Measurements from ENCODE around the gene RDH8. TPM values are rescaled to one million over a fixed set of nuclear protein-coding genes. Genes with fewer than 3 reads are reported as not detected.
A peak's percentile ranks its signal among the peaks of the same experiment; 100 is the strongest.

RDH8 gene
- total RNA-seq, 1 donor from 2014 or later, result not detected

DNA sequence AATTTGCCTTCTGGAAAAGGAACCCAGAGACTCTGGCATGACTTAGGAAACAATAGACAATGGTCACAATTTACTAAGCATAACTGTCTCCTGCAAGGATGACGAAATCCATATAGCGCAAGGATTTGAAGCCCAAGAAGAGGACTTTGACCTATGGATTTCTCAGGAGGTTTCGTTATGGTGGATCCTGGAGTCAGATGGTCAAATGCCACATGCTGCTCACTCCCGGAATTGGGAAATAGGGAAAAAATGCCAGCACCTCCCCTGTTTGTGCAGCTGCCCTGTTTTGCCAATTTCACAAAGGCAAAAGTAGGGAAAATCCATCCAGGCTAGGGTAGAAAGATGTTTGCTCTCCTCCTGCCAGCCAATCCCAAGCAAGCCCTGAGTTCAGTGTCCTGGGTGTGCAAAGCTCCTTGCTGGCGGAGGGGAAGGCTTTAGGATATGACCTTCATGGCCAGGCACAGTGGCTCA, 23.4 kb downstream of the RDH8 start:
- peak; percentile 28 for DNase-seq (ENCODE audit: low read depth)

DNA sequence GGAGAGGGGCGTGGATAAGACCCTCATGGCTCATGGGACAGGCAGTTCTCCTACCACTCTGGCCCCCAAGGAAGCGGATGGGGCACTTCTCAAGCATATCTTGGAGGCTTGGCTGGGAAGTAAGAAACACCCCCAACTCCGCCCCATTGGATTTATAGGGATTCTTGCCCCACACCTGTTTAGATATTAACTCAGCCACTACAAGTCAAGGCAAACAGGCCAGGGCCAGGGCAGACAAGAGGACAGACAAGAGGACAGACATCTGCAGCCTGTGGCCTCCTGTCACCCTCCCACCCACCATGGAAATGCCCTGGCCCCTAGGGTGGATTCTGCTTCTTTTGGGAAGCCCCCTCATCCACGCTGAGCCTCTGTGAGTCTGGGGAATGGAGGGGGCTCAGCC, 24.1 kb downstream of the RDH8 start:
- no peak for DNase-seq (ENCODE audit: low read depth)

DNA sequence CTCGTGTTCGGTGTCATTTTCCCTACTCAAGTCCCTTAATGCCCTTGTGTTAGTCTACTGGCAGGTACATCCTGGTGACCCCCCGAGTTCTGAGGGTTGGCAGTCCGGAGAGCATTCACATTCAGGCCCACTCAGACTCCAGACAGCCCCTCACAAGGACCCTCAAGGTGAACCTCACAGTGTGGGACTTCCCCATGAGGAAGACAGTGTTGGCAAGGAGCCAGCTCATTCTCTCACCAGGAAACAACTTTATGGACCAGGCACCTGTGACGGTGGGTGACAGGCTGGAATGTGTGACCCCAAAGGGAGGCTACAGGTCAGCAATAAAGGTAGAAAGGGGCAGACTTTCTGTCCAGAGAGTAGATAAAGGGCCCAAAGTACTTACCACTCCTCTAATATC, 24.5 kb downstream of the RDH8 start:
- no peak for DNase-seq (ENCODE audit: low read depth)

DNA sequence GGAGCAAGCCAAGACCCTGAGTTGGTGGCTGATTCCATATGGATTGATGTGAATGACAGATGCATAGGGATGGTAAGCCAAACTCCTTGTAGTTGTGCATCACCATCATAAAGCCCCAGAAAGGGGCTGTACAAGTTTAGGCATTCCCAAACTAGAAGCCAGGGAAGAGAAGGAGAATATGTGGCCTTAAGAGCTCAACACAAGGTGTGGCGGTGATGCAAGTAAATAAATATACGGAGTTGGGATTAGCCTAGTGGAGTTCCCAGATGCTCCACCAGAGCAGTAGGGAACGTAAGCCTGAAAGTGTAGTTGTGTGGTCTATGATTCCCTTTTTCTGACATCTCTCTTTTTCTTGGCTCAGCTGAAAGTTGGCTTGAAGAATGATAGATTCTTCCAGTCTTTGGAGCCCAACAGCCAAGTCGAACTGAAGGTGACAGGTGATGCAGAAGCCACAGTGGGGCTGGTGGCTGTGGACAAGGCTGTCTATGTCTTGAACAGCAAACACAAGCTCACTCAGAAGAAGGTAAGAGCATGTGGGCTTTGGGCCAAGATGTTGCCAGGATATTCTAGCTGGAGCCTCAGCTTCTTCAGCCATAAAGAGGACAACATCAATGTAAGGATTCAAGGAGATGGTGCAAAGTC, 30.1 kb downstream of the RDH8 start:
- peak; percentile 56 for DNase-seq (ENCODE audit: low read depth)

DNA sequence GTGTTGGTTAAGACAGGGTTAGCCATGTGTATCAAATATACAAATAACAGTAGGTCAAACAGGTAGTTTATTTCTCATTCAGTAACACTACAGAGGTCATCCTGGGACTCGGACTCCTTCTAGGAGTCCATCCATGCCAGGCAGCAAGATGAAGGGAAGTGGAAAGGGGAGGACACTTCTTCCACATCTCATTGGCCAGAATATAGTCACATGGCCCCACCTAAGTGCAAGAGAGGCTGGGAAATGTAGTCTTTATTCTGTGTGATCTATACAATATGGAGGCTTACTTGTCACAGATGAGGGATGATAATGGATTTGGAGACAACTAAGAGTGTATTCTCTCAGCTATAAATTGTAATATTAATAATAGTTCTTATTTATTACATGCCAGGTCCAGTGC, 31.1 kb downstream of the RDH8 start:
- DNase-seq (ENCODE audit: low read depth), result no peak

DNA sequence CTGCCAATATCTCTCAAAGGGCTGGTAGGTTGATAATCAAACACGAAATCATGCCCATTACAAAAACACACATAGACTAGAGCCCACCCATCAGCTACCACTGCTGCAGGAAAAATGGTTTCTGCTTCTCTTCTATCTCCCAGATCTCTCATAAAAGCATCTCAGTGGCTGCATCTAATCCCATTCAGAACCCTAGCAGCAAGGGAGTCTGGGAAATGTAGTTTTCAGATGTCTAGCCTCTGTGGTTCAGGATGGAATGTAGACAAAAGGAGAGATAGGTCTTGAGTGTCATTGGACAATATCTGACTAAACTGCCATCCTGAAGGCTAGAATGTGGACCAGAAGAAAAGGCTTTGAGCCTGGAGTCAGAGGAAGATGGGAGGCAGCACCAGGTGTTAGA, 32.1 kb downstream of the RDH8 start:
- no peak for DNase-seq (ENCODE audit: low read depth)

DNA sequence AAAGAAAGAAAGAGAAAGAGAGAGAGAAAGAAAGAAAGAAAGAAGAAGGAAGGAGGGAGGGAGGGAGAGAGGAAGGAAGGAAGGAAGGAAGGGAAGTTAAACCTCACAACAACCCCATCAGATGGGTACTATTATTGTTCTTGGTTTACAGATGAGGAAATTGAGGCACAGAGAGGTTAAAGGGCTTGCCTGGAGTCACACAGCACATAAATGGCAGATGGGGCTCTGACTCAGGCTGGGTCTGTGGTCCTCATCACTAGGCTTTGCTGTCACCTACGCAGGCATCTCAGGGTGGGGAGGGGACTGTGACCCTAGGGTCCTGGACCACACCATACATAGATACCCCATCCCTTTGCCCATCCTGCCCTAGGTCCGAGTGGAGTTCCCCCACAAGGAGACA, 36.3 kb downstream of the RDH8 start:
- no peak for DNase-seq (ENCODE audit: low read depth)

DNA sequence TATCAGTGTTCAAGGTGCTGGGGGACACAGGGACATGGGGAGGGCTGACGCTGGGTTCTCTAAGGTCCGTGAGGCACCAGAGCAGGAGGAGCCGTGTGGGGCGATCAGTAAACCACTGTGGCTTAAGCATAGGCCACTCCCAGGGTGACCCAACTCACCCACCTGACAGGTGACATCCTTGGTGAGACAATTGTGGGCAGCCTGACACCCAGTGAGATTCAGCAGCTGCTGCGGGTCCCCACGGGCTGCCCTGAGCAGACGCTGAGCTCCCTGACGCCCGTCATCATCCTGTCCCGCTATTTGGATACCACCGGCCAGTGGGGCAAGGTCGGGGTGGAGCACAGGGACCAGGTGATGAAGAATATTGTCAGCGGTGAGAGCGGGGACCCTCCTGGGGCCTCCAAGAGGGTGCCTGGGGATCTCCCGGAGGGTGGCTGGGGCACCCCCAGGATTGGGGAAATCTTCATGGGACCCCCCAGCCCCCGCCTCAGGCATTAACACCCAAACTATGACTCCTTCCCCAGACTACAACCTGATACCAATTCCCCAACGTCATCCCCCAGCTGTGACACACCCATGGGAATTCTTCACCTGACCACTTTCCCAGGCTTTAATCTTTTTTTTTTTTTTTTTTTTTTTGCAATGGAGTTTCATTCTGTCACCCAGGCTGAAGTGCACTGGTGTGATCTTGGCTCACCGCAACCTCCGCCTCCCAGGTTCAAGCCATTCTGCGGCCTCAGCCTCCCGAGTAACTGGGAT, 39.5 kb downstream of the RDH8 start:
- DNase-seq (ENCODE audit: low read depth), result no peak

DNA sequence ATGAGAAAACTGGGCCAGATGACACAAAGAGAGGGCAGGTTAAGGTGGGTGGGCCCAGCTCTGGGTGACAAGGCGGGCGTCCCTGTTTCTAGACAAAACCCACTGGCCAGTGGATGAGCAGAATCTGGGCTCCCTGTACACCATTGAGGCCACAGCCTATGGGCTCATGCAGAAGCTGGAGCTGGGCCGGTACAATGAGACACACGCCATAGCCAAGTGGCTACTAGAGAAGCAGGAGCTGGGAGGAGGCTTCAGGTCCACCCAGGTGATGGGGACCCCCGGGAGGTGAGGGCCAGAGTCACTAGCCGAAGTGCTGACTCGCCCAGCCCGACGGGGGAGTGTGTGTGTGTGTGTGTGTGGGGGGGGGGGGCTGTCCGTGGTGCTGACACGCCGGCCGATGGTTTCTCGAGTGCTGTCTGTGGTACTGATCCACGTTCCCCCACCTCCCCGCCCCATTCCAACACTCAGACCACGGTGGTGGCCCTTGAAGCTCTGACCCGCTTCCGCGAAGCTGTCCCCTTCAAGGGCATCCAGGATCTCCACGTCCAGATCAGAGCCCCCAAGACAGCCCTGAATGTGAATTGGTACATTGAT, 48.5 kb downstream of the RDH8 start:
- no peak for DNase-seq (ENCODE audit: low read depth)

DNA sequence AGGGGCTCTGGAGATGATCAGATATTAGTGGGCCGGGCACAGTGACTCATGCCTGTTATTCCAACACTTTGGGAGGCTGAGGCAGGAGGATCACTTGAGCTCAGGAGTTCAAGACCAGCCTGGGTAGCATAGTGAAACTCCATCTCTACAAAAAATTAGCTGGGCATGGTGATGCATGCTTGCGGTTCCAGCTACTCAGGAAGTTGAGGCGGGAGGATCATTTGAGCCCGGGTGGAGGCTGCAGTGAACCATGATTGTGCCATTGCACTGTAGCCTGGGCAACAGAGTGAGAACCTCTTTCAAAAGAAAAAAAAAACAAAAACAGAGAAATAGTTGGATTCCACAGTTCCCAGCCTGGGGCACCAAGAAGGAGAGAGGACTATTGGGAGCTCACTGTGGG, 54.9 kb downstream of the RDH8 start:
- DNase-seq (ENCODE audit: low read depth), result no peak

DNA sequence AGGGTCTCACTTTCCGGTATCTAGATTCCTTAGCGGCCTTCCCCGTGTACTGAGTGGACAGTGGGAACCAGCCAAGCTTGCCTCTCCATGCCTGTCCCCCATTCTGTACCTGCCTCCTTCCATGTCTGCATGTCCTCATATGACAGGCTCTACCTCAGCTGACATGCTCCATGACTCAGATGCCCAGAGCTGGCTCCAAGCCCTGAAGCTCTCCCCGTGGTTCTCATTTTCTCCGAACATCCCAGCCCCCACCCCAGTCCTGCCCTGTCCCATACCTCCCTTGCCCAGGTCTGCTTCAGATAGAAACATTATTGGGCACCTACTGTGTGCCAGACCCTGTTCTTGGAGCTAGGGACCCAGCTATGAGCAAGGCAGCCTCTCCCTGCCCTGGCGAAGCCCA, 55.8 kb downstream of the RDH8 start:
- peak; percentile 35 for DNase-seq (ENCODE audit: low read depth)

DNA sequence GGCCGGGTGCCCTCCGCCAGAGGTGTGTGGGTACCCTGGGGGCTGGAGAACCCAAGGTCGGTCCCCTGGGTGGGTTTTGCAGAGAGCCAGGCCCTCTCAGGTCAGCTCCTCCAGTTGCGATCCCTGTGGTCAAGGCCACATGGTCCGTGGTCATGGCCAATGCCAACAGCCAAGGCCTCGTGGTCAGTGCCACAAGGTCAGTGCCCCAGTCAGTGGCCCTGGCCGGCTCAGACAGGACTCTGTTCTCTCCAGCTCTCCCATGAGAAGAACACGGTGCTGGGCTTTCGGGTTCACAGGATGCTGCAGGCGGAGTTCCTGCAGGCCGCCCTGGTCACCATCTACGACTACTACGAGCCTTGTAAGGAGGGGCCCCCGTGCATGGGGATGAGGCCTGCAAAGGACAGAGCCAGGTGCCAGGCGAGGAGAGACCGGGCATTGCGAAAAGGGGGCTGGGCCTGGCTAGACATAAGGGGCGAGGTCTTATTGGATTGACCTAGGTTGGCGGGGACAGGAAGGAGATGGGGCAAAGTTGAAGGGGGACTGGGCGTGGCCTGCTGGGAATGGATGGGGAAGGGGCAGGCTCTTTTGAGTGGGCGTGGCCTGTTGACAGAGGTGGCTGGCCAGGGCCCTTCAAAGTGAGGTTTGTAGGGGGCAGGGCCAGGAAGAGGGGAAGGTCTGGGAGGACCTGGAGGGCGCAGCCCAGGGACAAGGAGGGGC, 57.6 kb downstream of the RDH8 start:
- DNase-seq (ENCODE audit: low read depth), result peak; percentile 55

Small RNA genes within 50 kb of the gene (microRNA-seq; reads per million reads assigned to microRNA genes)
- not detected for gene MIR5589

Other genes with a start within 250 kb of the RDH8 start
- 6.5 and 8.8 TPM in 2 replicates for gene ZNF846, start 244.7 kb upstream of the RDH8 start, total RNA-seq
- 21.1 and 25.4 TPM in 2 replicates for gene FBXL12, start 194.4 kb upstream of the RDH8 start, total RNA-seq
- gene UBL5, start 185.6 kb upstream of the RDH8 start, total RNA-seq, result 417 and 480 TPM in 2 replicates
- gene PIN1, start 178.2 kb upstream of the RDH8 start, total RNA-seq, result 156 and 167 TPM in 2 replicates
- gene OLFM2, start 77.0 kb upstream of the RDH8 start, total RNA-seq, result 31.8 and 50.7 TPM in 2 replicates
- gene COL5A3, start 3.0 kb upstream of the RDH8 start, total RNA-seq, result 75.3 and 93.4 TPM in 2 replicates
- 21.8 and 25.0 TPM in 2 replicates for gene SHFL, start 72.8 kb downstream of the RDH8 start, total RNA-seq
- gene ANGPTL6, start 89.2 kb downstream of the RDH8 start, total RNA-seq, result 0.11 TPM in 1 of 2 replicates, not detected in the other
- 24.8 and 28.3 TPM in 2 replicates for gene PPAN, start 92.9 kb downstream of the RDH8 start, total RNA-seq
- gene P2RY11, start 98.2 kb downstream of the RDH8 start, total RNA-seq, result 3.1 and 4.0 TPM in 2 replicates
- 226 and 251 TPM in 2 replicates for gene EIF3G, start 106.4 kb downstream of the RDH8 start, total RNA-seq
- 53.8 and 70.1 TPM in 2 replicates for gene DNMT1, start 181.5 kb downstream of the RDH8 start, total RNA-seq
- gene S1PR2, start 217.8 kb downstream of the RDH8 start, total RNA-seq, result 1.8 and 3.5 TPM in 2 replicates
- 64.7 and 94.3 TPM in 2 replicates for gene MRPL4, start 238.7 kb downstream of the RDH8 start, total RNA-seq